A673 (cell line): ENCODE data around the gene KEAP1. TPM values are rescaled to one million over a fixed set of nuclear protein-coding genes. Genes with fewer than 3 reads are reported as not detected.
A peak's percentile ranks its signal among the peaks of the same experiment; 100 is the strongest.

ENCODE experiments used
- BruUV-seq: library from RNA; stranded (reverse); fragments of 400-500 nt; replicated peaks from 2 replicates; lab custom pipeline; 2021; lab: Mats Ljungman, UMichigan
- CTCF ChIA-PET: fragments of 300-600 bp; sonication (Branson Sonifier 250); formaldehyde crosslinking; loops from one replicate; lab custom pipeline; 2022; ENCODE audit warnings: antibody characterized with exemption; lab: Charles Lee
- POLR2A ChIA-PET: fragments of 300-600 bp; sonication (Branson Sonifier 250); formaldehyde crosslinking; loops from one replicate; lab custom pipeline; 2022; ENCODE audit warnings: antibody characterized with exemption; ENCODE audit not compliant: low non-redundant PET; lab: Charles Lee
- DNase-seq: peaks from one replicate; pipeline ENCODE4 v3.0.0-alpha.2; 2015; ENCODE audit warnings: low spot score
- H3K27ac ChIP-seq: fragments of 200-600 bp; sonication (generic); 2 replicates; pipeline ENCODE4 v1.5.1; 2016; ENCODE audit warnings: mixed run types, low read depth, mild to moderate bottlenecking, mixed read lengths, antibody characterized with exemption, low read length; ENCODE audit not compliant: poor library complexity, severe bottlenecking
- H3K27me3 ChIP-seq: fragments of 200-600 bp; sonication (generic); replicated peaks from 2 replicates; pipeline ENCODE4 v1.6.1; 2017; ENCODE audit warnings: mixed run types, low read depth, mild to moderate bottlenecking, mixed read lengths, antibody characterized with exemption, low read length; ENCODE audit not compliant: insufficient read depth, poor library complexity
- H3K36me3 ChIP-seq: fragments of 200-600 bp; sonication (generic); 2 replicates; pipeline ENCODE4 v1.6.1; 2016; ENCODE audit warnings: mixed run types, mild to moderate bottlenecking, mixed read lengths, antibody characterized with exemption, low read length; ENCODE audit not compliant: insufficient read depth, poor library complexity, severe bottlenecking
- H3K4me1 ChIP-seq: fragments of 200-600 bp; sonication (generic); 2 replicates; pipeline ENCODE4 v1.6.1; 2017; ENCODE audit warnings: mixed run types, mild to moderate bottlenecking, mixed read lengths, antibody characterized with exemption, low read length; ENCODE audit not compliant: insufficient read depth, poor library complexity, severe bottlenecking
- H3K4me3 ChIP-seq: fragments of 200-600 bp; sonication (generic); 2 replicates; pipeline ENCODE4 v1.5.1; 2016; ENCODE audit warnings: low read depth, mixed run types, mild to moderate bottlenecking, mixed read lengths, low read length; ENCODE audit not compliant: poor library complexity, severe bottlenecking
- H3K9me3 ChIP-seq: fragments of 200-600 bp; sonication (generic); 2 replicates; pipeline ENCODE4 v1.6.1; 2016; ENCODE audit warnings: mixed run types, low read depth, mild to moderate bottlenecking, mixed read lengths, antibody characterized with exemption, low read length; ENCODE audit not compliant: poor library complexity, severe bottlenecking
- CTCF ChIP-seq: fragments of 300-800, 200-600 bp; sonication (generic); conservative IDR thresholded peaks from 2 replicates; pipeline ENCODE4 v1.5.1; 2017; ENCODE audit warnings: low read depth, mild to moderate bottlenecking, antibody characterized with exemption, low read length, moderate library complexity, mixed read lengths
- EZH2 ChIP-seq: fragments of 200-600 bp; sonication (generic); IDR thresholded peaks from 2 replicates; pipeline ENCODE4 v1.6.1; 2017; ENCODE audit warnings: borderline replicate concordance, low read depth, mild to moderate bottlenecking, mixed read lengths, antibody characterized with exemption, low read length; ENCODE audit not compliant: poor library complexity, severe bottlenecking
- intact Hi-C: fragments of 100-400 bp; cut with micrococcal nuclease; formaldehyde crosslinking; loops from one replicate; pipeline ENCODE4 v1.10.0; 2022; ENCODE audit not compliant: unreplicated experiment
- total RNA-seq: library from RNA; stranded (reverse); gene quantifications from 2 replicates; pipeline ENCODE4 v1.2.3, GENCODE V29; 2021

KEAP1 gene
- total RNA-seq, 1 experiment from 2014 or later: 112 TPM

- ChIA-PET POLR2A (no interaction called here), CTCF (no interaction called here)
- H3K27ac ChIP-seq: no peak overlapping the region
- TF ChIP-seq EZH2 (no peak), CTCF (no peak)
- intact Hi-C loops: no loop called here
- H3K4me1 ChIP-seq: no peaks in the 10 kb centered on the region
- no peaks in the 10 kb centered on the region for H3K36me3 ChIP-seq
- DNase-seq: no peak
- BruUV-seq: no TSS peak
- no peak overlapping the region for H3K4me3 ChIP-seq
- H3K9me3 ChIP-seq: no peaks in the 10 kb centered on the region
- peaks cover 5% of the 10 kb centered on the region for H3K27me3 ChIP-seq
These were observed 16.3 kb upstream of the KEAP1 start for GRCh38 chr19:10519421-10519820.

GRCh38 chr19:10518444-10519361 lies 15.5 kb upstream of the KEAP1 start:
- Histone ChIP-seq H3K27ac (no peak overlapping the region), H3K4me1 (no peaks in the 10 kb centered on the region), H3K27me3 (peaks cover 12% of the 10 kb centered on the region), H3K4me3 (no peak overlapping the region), H3K36me3 (no peaks in the 10 kb centered on the region), H3K9me3 (no peaks in the 10 kb centered on the region)
- TF ChIP-seq EZH2 (no peak), CTCF (no peak)
- no TSS peak for BruUV-seq
- ChIA-PET POLR2A (interaction anchor here (0.6 kb wide), 1 partner anchor 23 kb away, joined by 6 read pairs; no protein-coding TSS in a partner anchor), CTCF (no interaction called here)
- DNase-seq: no peak
- intact Hi-C loops: no loop called here

GRCh38 chr19:10517760-10518443 lies 14.7 kb upstream of the KEAP1 start:
- peak overlapping the region; percentile 53 for H3K4me3 ChIP-seq
- intact Hi-C loops: no loop called here
- H3K27ac ChIP-seq: no peak overlapping the region
- TF ChIP-seq CTCF (no peak), EZH2 (no peak)
- no peaks in the 10 kb centered on the region for H3K4me1 ChIP-seq
- peak; percentile 45 for DNase-seq
- POLR2A ChIA-PET: interaction anchor here (0.6 kb wide), 1 partner anchor 24 kb away, joined by 6 read pairs; no protein-coding TSS in a partner anchor
- H3K27me3 ChIP-seq: peaks cover 20% of the 10 kb centered on the region
- no peaks in the 10 kb centered on the region for H3K36me3 ChIP-seq
- H3K9me3 ChIP-seq: no peaks in the 10 kb centered on the region
- CTCF ChIA-PET: no interaction called here
- no TSS peak for BruUV-seq
